ENCODE results near the gene RUVBL1.
A peak's percentile ranks its signal among the peaks of the same experiment; 100 is the strongest.

The RUVBL1 gene

DNA sequence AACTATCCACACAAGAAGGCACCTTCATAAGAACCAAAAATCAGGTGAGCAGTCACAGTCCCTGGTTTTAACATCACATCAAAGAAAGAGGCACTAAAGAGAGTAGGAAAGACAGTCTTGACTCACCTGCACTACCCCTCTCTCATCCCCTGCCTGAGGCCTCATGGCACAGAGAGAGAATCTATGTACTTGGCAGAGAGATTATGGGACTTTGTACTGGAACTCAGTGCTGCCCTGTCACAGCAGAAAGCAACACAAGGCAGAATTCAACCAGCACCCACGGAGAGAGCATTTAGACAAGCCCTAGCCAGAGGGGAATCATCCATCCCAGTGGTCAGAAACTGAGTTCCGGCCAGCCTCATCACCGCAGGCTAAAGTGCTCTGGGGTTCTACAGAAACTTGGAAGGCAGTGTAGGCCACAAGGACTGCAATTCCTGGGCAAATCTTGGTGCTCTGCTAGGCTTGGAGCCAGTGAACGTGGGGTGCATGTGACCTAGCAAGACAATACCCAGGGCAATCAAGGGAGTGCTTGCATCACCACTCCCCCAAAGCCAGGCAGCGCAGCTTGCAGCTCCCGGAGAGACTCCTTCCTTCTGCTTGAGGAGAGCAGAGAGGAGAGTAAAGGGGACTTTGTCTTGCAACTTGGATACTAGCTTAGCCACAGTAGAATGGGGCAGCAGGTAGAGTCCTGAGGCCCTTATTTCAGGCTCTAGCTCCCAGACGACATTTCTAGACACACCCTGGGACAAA, 8.5 kb upstream of the RUVBL1 start:
- no peak for DNase-seq

DNA sequence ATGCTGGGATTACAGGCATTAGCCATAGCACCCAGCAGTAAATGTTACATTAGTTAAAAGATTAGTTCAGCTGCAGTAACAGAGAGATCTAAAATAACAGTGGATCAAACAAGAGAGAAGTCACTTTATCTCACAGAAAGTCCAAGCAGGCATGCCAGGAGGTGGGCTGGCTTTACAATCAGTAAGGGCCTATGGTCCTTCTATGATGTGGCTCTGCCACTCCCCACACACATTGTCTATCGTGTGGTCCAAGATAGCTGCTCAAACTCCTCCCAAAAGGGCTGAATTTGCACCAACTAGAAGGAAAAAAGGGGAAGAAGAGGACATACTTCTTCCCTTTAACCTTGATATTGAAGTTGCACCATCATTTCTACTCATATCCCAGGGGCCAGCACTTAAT, 4.6 kb upstream of the RUVBL1 start:
- DNase-seq = no peak

DNA sequence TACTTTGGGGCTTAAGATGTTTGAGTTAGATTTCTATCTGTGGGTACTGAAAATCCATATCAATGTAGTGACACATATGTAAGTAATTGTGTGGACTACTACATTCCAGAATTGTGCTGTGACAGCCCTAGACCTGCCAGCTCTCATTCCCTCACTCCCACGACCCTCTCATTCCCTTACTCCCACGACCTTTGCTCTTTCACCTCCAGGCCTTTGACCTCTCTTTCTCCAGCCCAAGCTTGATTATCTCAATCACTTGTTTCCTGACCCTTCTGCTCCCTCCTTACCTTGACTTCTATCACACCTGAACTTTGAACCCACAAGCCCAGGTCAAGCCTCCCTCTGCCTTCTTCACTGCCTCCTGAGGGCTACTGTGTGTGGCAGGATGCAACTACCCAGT, 3.6 kb upstream of the RUVBL1 start:
- no peak for DNase-seq

DNA sequence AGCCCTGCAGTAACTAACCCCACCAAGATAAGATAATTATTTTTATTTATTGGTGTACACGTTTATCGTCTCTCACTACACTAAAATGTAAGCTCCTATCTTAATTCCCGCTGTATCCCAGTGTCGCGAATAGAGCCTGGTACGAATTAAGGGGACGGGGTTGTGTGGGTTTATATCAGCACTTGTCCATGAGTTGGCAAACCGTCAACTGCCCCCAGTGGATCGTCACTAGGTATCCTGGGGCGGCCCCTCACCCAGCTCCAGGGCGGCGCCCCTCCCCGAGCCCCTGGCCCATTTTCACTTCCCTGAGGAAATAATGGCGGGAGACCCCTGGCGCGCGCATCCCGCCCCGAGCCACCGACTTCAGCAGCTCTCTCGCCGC, 465 bp downstream of the RUVBL1 start:
- DNase-seq = no peak

DNA sequence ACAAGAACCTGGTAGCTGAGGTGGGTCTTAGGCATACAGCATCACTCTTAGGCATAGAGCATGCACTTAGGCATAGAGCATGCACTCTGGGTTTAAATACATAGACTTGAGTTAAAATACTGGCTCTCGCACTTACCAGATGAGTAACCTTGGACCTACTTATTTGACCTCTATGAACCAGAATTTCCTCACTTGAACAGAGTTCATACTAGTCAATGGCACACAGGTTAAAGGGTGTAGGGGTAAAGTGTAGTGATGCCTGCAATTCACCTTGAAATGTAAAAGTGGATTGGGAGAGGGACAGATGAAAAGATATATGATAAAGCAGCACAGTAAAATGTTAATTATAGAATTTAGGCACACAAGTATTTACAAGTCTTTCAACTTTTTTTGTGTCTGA, 1.6 kb downstream of the RUVBL1 start:
- no peak for DNase-seq

DNA sequence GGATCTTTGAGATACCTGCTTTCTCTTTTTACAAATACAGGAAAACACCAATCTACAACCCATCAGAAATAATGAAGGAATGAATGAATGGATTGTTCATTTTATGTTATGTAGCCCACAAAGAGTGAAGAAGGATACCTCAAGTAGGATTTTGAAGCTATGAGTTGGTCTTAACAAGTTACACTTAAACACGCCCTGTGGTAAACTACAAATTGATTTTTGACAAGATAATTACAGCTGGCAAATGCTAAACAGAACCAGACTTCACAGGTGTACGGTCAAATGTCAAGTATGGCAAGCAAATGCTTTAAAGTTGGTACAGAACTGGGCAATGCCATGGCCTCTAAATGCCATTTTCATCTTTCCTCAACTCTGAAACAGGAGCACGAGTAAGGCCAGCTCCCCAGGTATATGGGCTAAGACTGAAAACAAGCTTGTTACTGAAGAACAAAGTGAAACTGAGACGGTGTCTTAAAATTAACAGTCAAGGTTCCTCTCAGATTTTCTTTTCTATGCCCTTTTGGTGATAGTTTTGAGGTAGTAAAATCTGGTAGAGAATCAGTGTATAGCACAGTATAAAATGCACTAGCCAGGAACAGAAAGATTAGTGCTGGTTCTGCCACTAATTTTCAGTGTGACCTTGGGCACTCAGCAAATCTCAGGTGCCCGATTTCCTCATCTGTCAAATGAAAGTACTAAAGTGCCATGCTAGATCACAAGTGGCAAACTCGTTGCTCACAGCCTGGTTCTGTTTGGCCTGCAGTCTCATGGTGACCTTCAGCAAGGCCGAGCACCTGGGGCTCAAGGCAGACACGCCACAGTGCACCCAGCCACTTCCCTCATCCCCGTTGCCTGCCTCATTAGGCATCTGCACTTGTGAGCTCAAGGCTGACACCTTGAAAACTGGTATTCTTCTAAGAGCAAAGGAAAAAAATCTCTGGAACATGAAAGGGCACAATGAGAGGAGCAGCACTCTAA, 9.5 kb downstream of the RUVBL1 start:
- no peak for DNase-seq

DNA sequence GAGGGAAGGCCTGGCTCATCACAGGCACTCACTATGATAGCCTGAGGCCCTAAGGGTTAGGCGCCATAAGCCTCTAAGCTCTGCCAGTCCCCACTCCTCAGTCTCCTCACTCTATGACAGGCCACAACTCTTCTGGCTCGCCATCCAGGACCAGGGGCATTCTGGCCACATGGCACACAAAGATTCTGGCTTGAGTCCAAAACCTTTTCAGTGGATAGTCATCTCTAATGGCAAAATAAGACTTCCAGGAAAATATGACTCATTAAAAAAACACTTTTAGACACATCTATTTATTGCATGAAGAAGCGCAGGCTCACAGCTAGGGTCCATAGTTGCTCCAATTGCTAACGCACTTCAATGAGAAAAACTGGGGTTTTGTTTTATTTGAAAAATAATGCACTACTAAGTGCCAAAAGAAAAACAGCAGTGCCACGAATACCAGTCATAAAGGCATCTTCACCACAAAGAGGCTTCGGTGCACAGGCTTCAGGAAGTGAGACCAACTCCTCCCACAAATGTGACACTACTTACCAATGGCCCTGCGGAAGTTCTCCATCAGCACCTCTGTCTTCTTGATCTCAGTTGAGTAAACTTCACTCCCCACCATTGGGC, 11.1 kb downstream of the RUVBL1 start:
- DNase-seq = no peak

DNA sequence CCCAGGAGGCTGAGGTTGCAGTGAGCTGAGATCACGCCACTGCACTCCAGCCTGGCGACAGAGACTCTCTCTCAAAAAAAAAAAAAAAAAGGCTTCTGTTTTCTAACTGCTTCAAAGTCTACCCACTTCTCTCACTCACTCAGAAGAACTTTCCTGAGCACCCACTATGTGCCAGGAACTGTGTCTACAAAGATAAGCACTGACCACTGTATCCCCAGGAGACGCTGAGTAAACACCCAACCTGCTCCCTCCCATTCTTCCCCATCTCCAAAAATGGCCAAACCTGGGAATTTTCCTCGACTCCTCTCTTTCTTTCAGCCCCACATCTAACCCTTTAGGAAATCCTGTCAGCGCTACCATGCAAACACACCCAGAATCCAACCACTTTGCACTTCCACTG, 12.5 kb downstream of the RUVBL1 start:
- no peak for DNase-seq

DNA sequence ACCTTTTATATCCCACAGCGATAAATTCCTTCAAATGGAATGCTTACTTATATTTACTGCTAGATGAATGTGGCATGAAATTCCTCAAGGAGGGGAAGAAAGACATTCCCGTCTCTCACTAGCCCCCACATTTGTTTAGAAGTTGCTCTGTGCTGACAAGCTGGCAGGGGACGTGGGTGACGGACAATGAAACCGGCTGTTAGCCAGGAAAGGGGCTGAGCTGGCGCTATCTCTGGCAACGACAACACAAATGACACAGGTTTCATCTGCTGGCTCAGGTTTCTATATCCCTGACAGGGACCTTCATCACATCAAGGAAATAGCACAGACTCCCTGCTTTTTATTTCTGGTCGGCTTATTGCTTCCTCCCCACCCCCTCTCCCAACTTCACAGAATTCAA, 15.8 kb downstream of the RUVBL1 start:
- no peak for DNase-seq

DNA sequence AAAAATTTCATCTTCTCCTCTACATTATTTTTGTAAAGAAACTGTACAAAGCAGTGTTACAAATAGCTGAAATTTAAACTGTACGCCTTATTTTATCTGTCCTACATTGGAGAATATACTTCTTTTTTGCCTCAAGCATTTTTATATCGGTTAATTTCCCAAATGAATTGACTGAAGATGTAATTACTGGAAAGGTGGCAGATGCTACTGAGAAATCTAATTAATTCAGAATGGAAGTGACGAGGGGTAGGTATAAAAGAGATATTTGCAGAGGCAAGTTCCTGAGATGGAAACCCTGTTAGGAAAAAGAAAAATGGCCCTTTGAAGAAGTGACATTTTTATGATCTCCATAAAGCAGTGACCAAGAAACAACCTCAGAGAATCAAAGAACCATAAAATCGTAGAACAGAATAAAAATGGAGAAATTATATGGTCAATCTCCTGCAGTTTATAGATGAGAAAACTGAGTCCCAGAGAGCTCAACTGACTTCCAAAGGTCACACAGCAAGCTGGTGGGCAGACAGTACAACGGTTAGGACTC, 20.4 kb downstream of the RUVBL1 start:
- DNase-seq = no peak

DNA sequence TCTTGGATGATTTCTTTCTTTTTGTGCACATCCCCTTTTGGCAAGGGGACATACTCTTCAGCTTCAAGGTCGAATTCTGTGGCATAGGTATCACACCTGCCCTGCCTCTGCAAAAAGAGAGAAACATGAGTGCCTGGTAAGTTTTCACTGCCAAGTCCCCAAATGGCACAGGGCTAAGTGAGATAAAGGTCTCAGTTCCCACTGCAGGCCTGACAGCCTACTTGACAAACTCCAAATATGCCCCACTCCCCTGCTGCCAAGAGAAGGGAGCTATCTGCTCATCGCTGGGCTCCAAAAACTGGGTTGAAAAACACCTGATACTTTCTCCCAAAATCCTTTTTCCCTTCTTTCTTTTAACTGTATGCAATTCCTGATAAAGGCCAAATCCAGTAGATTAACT, 23.0 kb downstream of the RUVBL1 start:
- DNase-seq = no peak

DNA sequence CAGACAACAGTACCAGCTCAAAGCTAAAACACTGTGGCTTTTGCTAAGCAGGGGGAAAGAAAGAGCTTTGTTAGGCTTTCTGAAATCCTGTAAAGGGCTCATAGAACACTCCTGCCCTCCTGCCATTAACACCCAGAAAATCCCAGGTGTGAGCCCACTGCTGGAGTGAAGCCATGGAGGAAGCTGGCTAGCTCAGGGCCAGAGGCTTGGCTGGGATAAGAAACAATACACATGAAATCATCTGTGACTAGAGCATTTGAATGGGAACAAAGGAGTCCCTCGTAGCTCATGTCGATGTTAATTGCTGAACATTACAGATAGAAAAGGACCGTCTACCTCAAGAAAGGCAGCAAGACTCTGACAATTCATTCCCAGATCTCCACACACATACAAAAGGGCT, 23.5 kb downstream of the RUVBL1 start:
- DNase-seq = no peak

DNA sequence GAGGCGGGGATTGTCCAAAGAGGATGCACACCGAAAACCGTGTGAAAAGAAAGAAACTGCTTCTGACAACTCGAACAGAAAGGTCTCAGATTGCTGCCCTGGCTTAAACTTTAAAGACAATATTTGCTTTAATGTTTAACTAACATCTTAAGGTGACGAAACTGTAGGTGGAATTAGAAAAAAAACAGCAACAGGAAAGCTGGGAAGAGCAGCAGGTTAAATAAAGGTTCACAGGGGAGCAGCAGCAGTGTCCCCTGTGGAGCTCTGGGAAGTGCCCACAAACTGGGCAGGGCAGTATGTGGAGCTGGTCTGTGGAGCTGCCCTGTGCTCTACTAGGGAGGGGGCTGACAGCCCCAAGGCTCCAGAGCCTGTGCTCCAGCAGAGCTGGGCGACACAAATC, 25.4 kb downstream of the RUVBL1 start:
- DNase-seq = no peak

DNA sequence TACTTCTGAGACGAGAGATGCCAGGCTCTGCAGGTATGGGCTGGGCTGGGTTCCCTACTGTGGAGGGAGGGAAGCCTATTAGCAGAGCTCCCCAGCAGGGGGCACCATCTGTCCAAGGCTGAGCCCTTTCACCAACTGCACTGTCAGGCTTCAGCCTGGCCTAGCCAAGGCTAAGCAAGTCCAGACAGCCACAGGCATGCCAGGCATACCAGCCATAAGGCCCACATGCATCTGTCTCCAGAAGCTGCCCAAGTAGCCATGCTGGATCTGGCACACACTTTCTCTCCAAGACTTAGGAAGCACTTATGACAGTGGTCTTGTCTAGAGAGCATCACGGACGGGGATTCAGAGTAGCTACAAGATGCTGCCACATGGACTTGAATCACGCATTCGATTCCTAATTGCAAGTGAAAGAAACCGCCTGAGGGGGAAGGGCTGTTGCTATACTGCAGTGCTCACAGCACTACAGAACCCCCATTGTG, 28.3 kb downstream of the RUVBL1 start:
- DNase-seq = peak; percentile 66

DNA sequence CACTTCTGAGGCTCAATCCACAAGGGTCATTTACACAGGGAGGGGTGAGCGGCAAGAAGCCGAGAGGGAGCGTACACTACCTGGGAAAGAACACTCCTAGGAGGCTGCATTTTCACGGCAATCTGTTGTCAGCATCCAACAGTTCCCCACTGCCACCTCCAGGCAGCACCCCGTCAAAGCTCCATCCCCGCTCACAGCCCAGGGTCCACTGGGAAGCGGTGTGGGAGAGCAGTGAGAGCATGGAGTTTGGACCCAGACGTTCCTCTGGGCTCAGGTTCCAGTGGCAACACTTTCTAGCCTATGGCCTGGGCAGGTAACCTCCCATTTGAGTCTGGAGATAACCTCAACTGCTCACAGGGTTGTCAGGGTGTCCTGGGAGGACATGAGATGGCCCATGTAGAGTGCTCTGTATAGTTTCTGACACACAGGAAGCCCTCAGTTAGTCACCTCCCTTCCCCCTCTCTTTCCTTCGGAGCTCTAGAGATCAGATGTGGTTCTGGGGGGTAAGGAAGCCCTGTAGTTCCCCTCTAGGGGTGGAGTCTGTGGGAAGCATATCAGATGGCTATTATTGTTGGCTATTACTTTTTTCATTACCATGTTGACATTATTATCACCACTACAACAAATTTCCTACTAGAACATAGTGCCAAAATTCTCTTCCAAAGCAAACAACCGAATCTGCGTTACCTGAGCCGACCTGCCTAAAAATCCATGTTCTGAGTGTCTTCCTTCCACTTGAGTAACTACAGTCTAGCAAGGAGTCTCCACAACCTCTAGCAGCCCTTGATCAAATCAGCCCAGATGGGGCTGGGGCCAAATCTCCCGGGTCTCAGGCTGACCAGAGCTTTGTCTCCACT, 29.1 kb downstream of the RUVBL1 start:
- no peak for DNase-seq

DNA sequence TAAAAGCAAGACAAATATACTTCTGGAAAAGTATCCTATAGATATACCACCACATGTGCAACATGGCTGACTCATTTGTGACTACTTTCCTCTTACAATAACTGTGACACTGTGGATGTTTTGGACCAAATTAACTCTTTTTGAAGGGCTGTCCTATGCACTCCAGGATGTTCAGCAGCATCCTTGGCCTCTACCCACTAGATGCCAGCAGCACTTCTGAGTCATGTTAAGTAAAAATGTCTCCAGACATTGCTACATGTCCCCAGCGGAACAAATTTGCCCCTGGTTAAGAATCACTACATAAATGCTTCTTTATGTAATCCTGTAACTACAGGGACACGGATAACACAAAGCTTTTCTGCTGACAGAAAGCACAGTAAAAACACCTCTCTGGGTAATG, 32.0 kb downstream of the RUVBL1 start:
- DNase-seq = no peak

DNA sequence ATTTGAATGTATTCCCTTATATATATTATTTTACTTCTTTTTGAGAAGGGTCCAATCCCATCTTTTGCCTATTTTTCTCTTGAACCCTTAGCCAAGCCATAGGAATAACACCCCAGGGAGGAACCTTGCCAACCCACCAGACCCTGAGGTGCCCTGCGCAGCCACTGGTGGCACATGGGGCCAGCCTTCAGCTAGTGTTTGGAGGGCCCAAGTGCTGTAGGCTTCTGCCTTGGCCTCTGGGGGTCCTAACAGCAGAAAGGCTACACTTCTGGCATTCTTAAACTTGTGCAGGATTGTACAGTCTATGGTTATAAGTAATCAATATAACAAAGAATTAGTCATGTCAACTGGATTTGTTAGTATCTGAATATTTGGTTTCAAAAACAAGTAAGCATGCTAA, 34.5 kb downstream of the RUVBL1 start:
- DNase-seq = no peak

DNA sequence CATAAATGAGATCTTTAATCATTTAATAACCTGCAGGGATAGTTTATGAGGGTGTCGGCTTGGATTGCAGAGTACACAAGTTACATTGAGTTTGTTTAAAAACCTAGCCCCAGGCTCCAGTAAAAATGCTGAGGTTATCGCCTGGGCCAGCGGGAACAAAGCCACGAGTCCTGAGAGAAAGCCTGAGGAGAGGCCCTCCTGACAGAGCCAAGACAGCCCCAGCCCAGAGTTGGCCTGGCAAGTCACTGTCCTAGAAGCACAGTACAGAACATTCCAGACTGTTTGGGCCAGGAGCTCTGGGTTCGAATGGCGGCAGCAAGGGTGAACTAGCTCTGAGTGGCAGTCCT, 39.0 kb downstream of the RUVBL1 start:
- no peak for DNase-seq

DNA sequence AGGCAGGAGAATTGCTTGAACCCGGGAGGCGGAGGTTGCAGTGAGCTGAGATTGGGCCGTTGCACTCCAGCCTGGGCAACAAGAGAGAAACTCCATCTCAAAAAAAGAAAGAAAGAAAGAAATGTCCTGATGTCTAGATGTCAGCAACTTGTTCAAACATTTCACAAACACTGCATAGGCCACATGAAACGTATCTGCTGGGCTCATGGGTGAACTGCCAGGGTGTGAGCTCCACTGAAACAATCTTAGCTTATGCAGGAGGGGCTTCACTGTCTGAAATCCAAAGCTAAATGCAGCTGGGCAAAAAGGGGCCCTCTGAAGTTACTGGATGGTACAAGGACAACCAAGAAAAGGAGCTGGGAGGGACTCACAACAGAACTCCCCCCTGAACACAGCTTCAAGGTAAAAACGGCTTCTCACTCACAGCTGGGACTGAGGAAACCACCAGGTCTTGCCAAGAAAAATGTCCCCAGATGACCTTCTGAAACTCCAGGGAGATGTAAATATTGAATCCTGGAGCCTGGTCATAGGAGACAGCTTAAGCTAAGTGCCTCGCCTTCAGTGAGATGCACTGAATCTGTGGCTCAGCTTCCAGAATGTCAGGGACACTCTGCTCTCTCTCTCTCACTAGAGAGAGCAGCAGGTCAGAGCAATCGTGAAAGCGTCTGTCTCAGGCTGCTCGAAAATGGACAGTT, 39.5 kb downstream of the RUVBL1 start:
- no peak for DNase-seq

DNA sequence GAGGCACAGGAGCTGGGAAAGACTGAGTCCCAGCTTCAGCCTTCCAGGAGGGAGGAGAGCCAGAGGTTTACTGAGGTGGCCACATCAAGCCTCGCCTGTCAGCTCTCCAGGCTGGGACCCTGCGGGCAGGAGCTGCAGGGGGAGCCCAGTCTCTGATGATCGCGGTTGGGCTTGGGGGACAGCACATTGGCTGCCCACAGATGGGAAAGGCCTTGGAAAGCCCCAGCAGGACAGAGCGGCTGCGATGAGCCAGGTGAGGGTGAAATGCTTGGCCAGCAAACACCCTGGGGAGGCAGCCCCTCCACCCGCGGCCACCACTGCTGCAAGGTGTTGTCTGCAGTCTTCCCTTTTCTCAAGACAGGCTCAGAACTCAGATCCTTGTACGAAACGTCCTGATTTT, 40.2 kb downstream of the RUVBL1 start:
- DNase-seq = no peak

DNA sequence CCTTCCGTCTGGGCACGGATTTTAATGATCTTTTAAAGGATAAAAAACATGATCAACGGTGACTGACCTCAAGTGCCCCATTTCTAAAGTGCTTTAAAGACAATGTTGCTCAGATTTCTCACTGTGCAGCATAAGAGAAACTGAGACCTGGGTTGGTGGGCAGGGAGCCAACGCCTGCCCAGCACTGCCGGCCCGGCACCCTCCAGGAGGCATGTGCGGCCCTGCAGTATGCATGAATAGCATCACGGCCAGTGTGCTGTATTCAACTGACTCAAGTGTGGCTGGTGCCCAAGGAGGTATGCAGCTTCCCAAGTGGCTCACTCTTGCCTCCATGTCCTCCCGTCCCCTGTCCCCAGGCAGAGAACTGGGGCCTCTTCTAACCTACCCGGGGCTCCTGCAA, 41.1 kb downstream of the RUVBL1 start:
- no peak for DNase-seq

DNA sequence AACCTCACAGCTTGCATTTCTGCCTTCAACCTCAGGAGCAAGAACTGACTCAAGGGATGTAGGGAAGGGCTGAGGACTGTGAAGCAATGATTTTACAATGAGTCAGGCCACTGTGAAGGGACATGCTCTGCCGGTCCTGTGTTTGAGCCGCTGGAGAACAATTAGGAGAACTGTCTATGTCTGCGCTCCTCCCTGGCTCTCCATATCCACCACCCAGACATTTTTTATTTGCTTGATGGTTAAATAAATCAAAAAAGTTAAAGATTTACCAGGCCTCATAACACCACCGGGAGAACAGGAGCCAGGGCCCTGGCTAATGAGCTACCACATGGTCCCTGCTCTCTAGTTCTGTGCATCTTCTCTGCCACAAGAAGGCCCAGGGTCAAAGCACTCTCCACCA, 41.8 kb downstream of the RUVBL1 start:
- no peak for DNase-seq
